ENCODE measurements around the gene RXRB.

DNA sequence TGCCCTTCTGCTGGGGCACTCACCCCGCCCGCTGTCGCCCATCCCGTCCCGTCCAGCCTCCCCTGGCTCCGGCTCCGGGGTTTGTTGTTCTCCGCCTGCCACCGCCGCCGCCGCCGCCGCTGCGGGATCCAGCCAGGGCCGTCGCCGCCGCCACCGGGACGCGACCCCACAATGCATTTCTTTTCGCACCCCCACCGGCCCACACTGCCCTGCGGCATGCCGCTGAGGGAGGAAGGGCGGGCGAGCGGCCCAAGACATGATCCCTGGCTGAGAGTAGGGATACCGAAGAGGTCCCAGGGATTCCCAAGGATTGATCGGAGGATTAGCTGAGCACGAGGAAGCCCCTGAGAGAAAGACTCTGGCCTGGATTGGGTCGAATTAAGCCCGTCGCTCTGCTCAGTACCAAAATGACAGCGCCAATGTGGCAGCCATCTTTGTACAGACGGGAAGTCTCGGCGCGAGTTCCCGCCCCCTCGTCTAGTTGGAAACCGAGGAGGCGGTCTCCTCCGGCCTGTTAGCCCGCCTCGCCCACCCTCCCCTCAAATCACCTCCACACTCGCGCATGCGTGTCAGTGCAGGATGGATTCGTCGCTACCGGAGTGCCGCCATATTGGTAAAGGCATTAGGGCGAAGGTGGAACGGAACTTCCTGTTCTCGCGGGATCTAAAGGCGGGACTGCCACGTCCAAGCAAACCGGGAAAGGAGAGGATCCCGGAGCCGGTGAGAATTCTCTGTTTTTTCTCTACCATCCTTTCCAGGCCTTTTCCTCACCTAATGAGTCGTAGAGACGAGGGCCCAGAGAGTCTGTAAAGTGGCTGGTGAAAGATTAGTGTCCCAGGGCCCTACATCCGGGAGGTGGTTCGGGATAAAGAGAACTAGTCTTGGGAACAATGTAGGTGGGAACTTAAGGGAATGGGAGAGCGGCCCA, at the start of gene RXRB, which contains the start of gene SLC39A7:
- TF ChIP-seq, protein P1, sequence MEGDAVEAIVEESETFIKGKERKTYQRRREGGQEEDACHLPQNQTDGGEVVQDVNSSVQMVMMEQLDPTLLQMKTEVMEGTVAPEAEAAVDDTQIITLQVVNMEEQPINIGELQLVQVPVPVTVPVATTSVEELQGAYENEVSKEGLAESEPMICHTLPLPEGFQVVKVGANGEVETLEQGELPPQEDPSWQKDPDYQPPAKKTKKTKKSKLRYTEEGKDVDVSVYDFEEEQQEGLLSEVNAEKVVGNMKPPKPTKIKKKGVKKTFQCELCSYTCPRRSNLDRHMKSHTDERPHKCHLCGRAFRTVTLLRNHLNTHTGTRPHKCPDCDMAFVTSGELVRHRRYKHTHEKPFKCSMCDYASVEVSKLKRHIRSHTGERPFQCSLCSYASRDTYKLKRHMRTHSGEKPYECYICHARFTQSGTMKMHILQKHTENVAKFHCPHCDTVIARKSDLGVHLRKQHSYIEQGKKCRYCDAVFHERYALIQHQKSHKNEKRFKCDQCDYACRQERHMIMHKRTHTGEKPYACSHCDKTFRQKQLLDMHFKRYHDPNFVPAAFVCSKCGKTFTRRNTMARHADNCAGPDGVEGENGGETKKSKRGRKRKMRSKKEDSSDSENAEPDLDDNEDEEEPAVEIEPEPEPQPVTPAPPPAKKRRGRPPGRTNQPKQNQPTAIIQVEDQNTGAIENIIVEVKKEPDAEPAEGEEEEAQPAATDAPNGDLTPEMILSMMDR (IDR thresholded peaks at IDR 0.05; ENCODE audit: low read length): no peak
- no peak for TF ChIP-seq EZH2 (IDR thresholded peaks at IDR 0.05; ENCODE audit: borderline replicate concordance, low read length)
